Activated B cell treated with CpG ODN at 0.5 μM for 24 hours (primary cell): ENCODE measurements around the gene YAP1. TPM values are rescaled to one million over a fixed set of nuclear protein-coding genes. Genes with fewer than 3 reads are reported as not detected.

Experiments used
- ATAC-seq: fragments of 200-7000 bp; cut with Tn5 transposase; one replicate; pipeline ENCODE4 v1.10.0; 2021; ENCODE audit warnings: low read depth, mild to moderate bottlenecking, moderate library complexity
- CTCF ChIA-PET: fragments of 350-600 bp; sonication (Branson Sonifier 250); formaldehyde crosslinking; loops from one replicate; lab custom pipeline; 2021; ENCODE audit warnings: antibody characterized with exemption; lab: Charles Lee
- POLR2A ChIA-PET: fragments of 350-600 bp; sonication (Branson Sonifier 250); formaldehyde crosslinking; loops from one replicate; lab custom pipeline; 2021; ENCODE audit warnings: antibody characterized with exemption; lab: Charles Lee
- DNase-seq: peaks from one replicate; pipeline ENCODE4 v3.0.0; 2022
- H3K27ac Mint-ChIP-seq: one replicate; pipeline ENCODE4 v1.8.0; 2020; ENCODE audit warnings: mixed read lengths
- H3K27me3 Mint-ChIP-seq: one replicate; pipeline ENCODE4 v1.8.0; 2021; ENCODE audit warnings: mixed read lengths
- H3K36me3 Mint-ChIP-seq: one replicate; pipeline ENCODE4 v1.8.0; 2021; ENCODE audit warnings: low read depth, mixed read lengths
- H3K4me1 Mint-ChIP-seq: one replicate; pipeline ENCODE4 v1.8.0; 2021; ENCODE audit warnings: mixed read lengths
- H3K4me3 Mint-ChIP-seq: one replicate; pipeline ENCODE4 v1.8.0; 2020; ENCODE audit warnings: mild to moderate bottlenecking, mixed read lengths
- H3K9me3 Mint-ChIP-seq: one replicate; pipeline ENCODE4 v1.8.0; 2020; ENCODE audit warnings: mixed read lengths
- intact Hi-C: fragments of 100-400 bp; cut with micrococcal nuclease; formaldehyde crosslinking; loops from one replicate; pipeline ENCODE4 v1.15.1; 2024
- total RNA-seq: library from RNA; stranded (reverse); gene quantifications from 2 replicates; pipeline ENCODE4 v1.2.3, GENCODE V29; 2022
- TF ChIP-seq, protein P1 (sequence below): fragments of 200-600 bp; IDR thresholded peaks from one replicate; pipeline ENCODE4 v1.8.0; 2022; ENCODE audit warnings: antibody characterized with exemption, mild to moderate bottlenecking

The YAP1 gene
- total RNA-seq, 1 donor from 2014 or later: not detected

DNA sequence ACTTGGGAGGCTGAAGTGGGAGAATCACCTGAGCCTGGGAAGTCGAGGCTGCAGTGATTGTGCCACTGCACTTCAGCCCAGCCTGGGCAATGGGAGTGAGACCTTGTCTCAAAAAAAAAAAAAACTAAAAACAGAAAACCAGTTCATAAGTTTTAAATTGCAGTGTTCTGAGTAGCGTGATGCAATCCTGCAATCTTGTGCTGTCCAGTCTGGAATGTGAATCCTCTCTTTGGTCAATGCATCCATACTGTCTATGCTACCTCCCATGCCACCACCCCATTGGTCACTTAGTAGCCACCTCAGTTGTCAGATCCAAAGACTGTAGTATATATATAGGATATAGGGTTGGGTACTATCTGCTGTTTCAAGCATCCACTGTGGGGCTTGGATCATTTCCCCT is 11.1 kb downstream of the YAP1 start:
- Mint-ChIP-seq H3K4me1 (no peaks in the 10 kb centered on the region), H3K27ac (no peak overlapping the region), H3K9me3 (peaks cover 3% of the 10 kb centered on the region), H3K27me3 (peaks cover 35% of the 10 kb centered on the region), H3K36me3 (no peaks in the 10 kb centered on the region), H3K4me3 (no peak overlapping the region)
- DNase-seq (no peak), ATAC-seq (no peak)
- POLR2A ChIA-PET: no interaction called here
- CTCF ChIA-PET: no interaction called here
- TF ChIP-seq, protein P1, sequence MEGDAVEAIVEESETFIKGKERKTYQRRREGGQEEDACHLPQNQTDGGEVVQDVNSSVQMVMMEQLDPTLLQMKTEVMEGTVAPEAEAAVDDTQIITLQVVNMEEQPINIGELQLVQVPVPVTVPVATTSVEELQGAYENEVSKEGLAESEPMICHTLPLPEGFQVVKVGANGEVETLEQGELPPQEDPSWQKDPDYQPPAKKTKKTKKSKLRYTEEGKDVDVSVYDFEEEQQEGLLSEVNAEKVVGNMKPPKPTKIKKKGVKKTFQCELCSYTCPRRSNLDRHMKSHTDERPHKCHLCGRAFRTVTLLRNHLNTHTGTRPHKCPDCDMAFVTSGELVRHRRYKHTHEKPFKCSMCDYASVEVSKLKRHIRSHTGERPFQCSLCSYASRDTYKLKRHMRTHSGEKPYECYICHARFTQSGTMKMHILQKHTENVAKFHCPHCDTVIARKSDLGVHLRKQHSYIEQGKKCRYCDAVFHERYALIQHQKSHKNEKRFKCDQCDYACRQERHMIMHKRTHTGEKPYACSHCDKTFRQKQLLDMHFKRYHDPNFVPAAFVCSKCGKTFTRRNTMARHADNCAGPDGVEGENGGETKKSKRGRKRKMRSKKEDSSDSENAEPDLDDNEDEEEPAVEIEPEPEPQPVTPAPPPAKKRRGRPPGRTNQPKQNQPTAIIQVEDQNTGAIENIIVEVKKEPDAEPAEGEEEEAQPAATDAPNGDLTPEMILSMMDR: no peak
- intact Hi-C loops: no loop called here

DNA sequence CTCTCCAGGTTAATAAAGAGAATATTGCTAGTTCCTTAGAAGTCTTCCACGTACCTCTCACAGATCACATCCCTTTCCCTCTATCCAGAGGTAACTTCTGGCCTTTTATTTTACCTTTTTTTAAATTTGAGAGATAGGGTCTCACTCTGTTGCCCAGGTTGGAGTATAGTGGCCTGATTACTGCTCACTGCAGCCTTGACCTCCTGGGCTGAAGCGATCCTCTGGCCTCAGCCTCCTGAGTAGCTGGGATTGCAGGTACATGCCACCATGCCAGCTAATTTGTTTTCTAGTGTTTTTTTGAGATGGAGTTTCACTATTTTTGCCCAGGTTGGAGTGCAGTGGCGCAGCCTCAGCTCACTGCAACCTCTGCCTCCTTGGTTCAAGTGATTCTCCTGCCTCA is 24.4 kb downstream of the YAP1 start:
- H3K9me3 Mint-ChIP-seq: peaks cover 3% of the 10 kb centered on the region
- CTCF ChIA-PET: no interaction called here
- ATAC-seq (no peak), DNase-seq (no peak)
- POLR2A ChIA-PET: no interaction called here
- no peak overlapping the region for H3K4me3 Mint-ChIP-seq
- no peaks in the 10 kb centered on the region for H3K4me1 Mint-ChIP-seq
- no peaks in the 10 kb centered on the region for H3K36me3 Mint-ChIP-seq
- intact Hi-C loops: no loop called here
- TF ChIP-seq, protein P1: no peak
- H3K27ac Mint-ChIP-seq: no peak overlapping the region
- H3K27me3 Mint-ChIP-seq: peaks cover 10% of the 10 kb centered on the region

DNA sequence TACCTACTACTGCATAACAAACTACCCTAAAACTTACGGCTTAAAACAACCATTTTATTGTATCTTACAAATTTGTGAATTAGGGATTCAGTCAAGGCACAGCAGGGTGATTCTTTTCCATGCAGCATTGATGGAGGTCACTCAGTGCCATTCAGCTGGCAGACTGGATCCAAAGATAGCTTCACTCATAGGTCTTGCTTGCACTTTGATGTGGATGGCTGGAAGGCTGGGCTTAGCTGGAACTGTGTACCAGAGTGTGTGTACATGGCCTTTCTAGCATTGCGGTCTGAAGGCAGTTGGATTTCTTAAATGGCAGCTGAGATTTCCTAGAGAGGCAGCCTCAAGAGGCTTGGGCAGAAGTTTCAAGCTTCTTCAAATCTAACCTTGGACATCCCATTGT is 25.0 kb downstream of the YAP1 start:
- POLR2A ChIA-PET: no interaction called here
- CTCF ChIA-PET: no interaction called here
- DNase-seq (no peak), ATAC-seq (no peak)
- Mint-ChIP-seq H3K4me3 (no peak overlapping the region), H3K9me3 (peaks cover 3% of the 10 kb centered on the region), H3K36me3 (no peaks in the 10 kb centered on the region), H3K27ac (no peak overlapping the region), H3K4me1 (no peaks in the 10 kb centered on the region), H3K27me3 (peaks cover 10% of the 10 kb centered on the region)
- TF ChIP-seq, protein P1: no peak
- intact Hi-C loops: no loop called here

DNA sequence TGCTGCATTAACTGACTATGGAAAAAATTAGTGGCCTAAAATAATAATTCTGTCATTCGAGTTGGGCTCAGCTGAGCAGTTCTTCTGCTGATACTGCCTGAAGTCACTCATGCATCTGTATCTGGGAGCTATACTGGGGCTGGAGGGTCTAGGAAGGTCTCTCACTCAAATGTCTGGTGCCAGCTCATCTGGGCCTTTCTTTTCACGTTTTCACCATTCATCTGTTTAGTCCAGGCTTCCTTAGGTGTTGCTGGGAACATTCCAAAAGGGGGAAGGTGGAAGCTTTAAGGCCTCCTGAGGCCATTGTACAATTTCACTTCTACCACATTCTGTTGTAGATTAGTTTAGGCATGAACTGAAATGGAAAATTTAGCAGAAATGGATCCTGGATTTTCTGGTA is 28.0 kb downstream of the YAP1 start:
- ATAC-seq: no peak
- Mint-ChIP-seq H3K4me1 (no peaks in the 10 kb centered on the region), H3K36me3 (no peaks in the 10 kb centered on the region), H3K4me3 (no peak overlapping the region), H3K27me3 (peaks cover 15% of the 10 kb centered on the region), H3K27ac (no peak overlapping the region), H3K9me3 (peaks cover 3% of the 10 kb centered on the region)
- no peak for DNase-seq
- intact Hi-C loops: no loop called here
- TF ChIP-seq, protein P1: no peak
- POLR2A ChIA-PET: no interaction called here
- CTCF ChIA-PET: no interaction called here

DNA sequence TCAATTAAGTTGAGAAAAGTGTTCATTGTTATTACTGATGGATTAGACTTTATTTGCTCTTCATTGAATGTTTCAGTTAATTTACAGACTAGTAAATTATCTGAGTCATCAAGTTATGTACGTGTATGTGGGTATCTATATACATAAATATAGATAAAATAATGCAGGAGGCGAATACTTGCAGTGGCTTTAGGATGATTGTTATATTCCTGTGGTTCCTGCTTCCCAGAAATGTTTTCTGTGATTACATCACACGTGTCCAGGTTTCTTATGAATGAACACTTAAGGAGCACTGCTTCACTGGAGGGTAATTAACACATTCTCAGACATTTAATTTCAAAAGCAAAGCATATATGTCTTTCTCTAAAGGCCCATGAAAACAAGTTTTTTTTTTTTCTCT is 28.4 kb downstream of the YAP1 start:
- peaks cover 3% of the 10 kb centered on the region for H3K9me3 Mint-ChIP-seq

More for the DNA sequence above, 28.4 kb downstream of the YAP1 start:
- CTCF ChIA-PET: no interaction called here
- POLR2A ChIA-PET: no interaction called here
- Mint-ChIP-seq H3K36me3 (no peaks in the 10 kb centered on the region), H3K27me3 (peaks cover 17% of the 10 kb centered on the region), H3K4me1 (no peaks in the 10 kb centered on the region), H3K4me3 (no peak overlapping the region), H3K27ac (no peak overlapping the region)
- intact Hi-C loops: no loop called here
- DNase-seq (no peak), ATAC-seq (no peak)
- TF ChIP-seq, protein P1: no peak
